CD8-positive, alpha-beta memory T cell (primary cell): Measurements from ENCODE around the gene NAALADL2. TPM values are rescaled to one million over a fixed set of nuclear protein-coding genes. Genes with fewer than 3 reads are reported as not detected.

Experiments
- CTCF ChIA-PET: fragments of 350-600 bp; sonication (Branson Sonifier 250); formaldehyde crosslinking; loops from one replicate; lab custom pipeline; 2021; ENCODE audit warnings: antibody characterized with exemption; lab: Charles Lee
- POLR2A ChIA-PET: fragments of 350-600 bp; sonication (Branson Sonifier 250); formaldehyde crosslinking; loops from one replicate; lab custom pipeline; 2021; ENCODE audit warnings: antibody characterized with exemption; lab: Charles Lee
- DNase-seq, 5 donors: peaks; one replicate each; pipeline versions ENCODE4 v3.0.0 to v3.0.0-alpha.2; 2020 to 2022; ENCODE audit warnings: mixed read lengths in 1 of 5
- H3K27ac ChIP-seq: one replicate; pipeline ENCODE4 v1.7.0; 2013; ENCODE audit warnings: low read depth, mild to moderate bottlenecking, low read length, moderate library complexity
- H3K27me3 ChIP-seq: 2 replicates; pipeline ENCODE4 v1.7.0; 2013; ENCODE audit warnings: low read length, mild to moderate bottlenecking; ENCODE audit not compliant: insufficient read depth, poor library complexity, severe bottlenecking
- H3K36me3 ChIP-seq: 2 replicates; pipeline ENCODE4 v1.7.0; 2013; ENCODE audit warnings: mild to moderate bottlenecking, low read length, moderate library complexity; ENCODE audit not compliant: insufficient read depth
- H3K4me1 ChIP-seq: 2 replicates; pipeline ENCODE4 v1.7.0; 2013; ENCODE audit warnings: mild to moderate bottlenecking, low read length, moderate library complexity; ENCODE audit not compliant: insufficient read depth
- H3K4me3 ChIP-seq: 2 replicates; pipeline ENCODE4 v1.7.0; 2013; ENCODE audit warnings: mild to moderate bottlenecking, low read length
- H3K9me3 ChIP-seq: 2 replicates; pipeline ENCODE4 v1.7.0; 2013; ENCODE audit warnings: mild to moderate bottlenecking, low read length
- H3K27ac Mint-ChIP-seq, 8 donors: one replicate each; pipeline ENCODE4 v1.8.0; 2020 to 2021; ENCODE audit warnings: mixed read lengths in 8 of 8, mild to moderate bottlenecking in 6 of 8, inconsistent platforms in 3 of 8, moderate library complexity in 3 of 8
- H3K27me3 Mint-ChIP-seq, 2 donors: one replicate each; pipeline ENCODE4 v1.8.0; 2020 to 2021; ENCODE audit warnings: mixed read lengths in 2 of 2, mild to moderate bottlenecking in 1 of 2, moderate library complexity in 1 of 2
- H3K36me3 Mint-ChIP-seq, 3 donors: one replicate each; pipeline ENCODE4 v1.8.0; 2020 to 2021; ENCODE audit warnings: mixed read lengths in 3 of 3, inconsistent platforms in 1 of 3, mild to moderate bottlenecking in 1 of 3
- H3K4me1 Mint-ChIP-seq, 3 donors: one replicate each; pipeline ENCODE4 v1.8.0; 2020 to 2021; ENCODE audit warnings: mixed read lengths in 3 of 3, inconsistent platforms in 1 of 3, mild to moderate bottlenecking in 1 of 3
- H3K4me3 Mint-ChIP-seq, 7 donors: one replicate each; pipeline ENCODE4 v1.8.0; 2020 to 2021; ENCODE audit warnings: mixed read lengths in 7 of 7, mild to moderate bottlenecking in 6 of 7, moderate library complexity in 4 of 7, inconsistent platforms in 2 of 7
- H3K9me3 Mint-ChIP-seq, 5 donors: one replicate each; pipeline ENCODE4 v1.8.0; 2020 to 2022; ENCODE audit warnings: mixed read lengths in 5 of 5, mild to moderate bottlenecking in 3 of 5, moderate library complexity in 2 of 5, inconsistent platforms in 1 of 5
- polyA plus RNA-seq: library from polyadenylated mRNA; unstranded; fragments of 300-500 nt; fragmentation: Illumina TruSeq; gene quantifications from one replicate; pipeline ENCODE4 v1.2.3, GENCODE V29; 2021
- total RNA-seq, 2 experiments: library from RNA; stranded (reverse); gene quantifications; one replicate each; pipeline ENCODE4 v1.2.3, GENCODE V29; 2021

Gene NAALADL2
- total and polyA plus RNA-seq, 3 experiments from 2014 or later: not detected

DNA sequence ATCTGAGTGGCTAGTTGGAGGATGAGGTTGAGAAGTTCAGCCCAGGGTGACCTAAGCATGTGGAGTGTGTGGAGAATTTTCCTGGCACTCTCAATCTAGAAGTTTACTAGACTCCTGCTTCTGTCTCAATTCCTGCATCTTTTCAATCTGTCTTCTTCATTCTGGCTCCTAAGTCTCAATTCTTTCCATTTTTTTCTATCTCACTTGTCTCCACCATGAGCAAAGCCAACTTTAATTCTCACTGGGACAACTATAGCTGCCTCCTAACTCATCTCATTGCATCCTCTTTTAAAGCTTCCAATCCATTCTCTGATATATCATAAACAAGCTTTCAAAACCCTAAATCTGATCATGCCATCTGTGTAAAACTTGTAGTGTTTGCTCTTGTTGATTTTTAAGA lies 569.3 kb downstream of the NAALADL2 start:
- no peaks in the 10 kb centered on the region for H3K4me1 Mint-ChIP-seq
- H3K27me3 Mint-ChIP-seq: no peaks in the 10 kb centered on the region
- H3K36me3 Mint-ChIP-seq: no peaks in the 10 kb centered on the region
- Histone ChIP-seq H3K9me3 (no peaks in the 10 kb centered on the region), H3K36me3 (no peaks in the 10 kb centered on the region), H3K4me3 (no peak overlapping the region), H3K27me3 (no peaks in the 10 kb centered on the region), H3K4me1 (no peaks in the 10 kb centered on the region), H3K27ac (no peak overlapping the region)
- CTCF ChIA-PET: no interaction called here
- no peak overlapping the region for H3K27ac Mint-ChIP-seq
- peaks cover 0 to 9% (median 3%) of the 10 kb centered on the region in 5 donors for H3K9me3 Mint-ChIP-seq
- no peak for DNase-seq
- POLR2A ChIA-PET: no interaction called here
- no peak overlapping the region for H3K4me3 Mint-ChIP-seq

DNA sequence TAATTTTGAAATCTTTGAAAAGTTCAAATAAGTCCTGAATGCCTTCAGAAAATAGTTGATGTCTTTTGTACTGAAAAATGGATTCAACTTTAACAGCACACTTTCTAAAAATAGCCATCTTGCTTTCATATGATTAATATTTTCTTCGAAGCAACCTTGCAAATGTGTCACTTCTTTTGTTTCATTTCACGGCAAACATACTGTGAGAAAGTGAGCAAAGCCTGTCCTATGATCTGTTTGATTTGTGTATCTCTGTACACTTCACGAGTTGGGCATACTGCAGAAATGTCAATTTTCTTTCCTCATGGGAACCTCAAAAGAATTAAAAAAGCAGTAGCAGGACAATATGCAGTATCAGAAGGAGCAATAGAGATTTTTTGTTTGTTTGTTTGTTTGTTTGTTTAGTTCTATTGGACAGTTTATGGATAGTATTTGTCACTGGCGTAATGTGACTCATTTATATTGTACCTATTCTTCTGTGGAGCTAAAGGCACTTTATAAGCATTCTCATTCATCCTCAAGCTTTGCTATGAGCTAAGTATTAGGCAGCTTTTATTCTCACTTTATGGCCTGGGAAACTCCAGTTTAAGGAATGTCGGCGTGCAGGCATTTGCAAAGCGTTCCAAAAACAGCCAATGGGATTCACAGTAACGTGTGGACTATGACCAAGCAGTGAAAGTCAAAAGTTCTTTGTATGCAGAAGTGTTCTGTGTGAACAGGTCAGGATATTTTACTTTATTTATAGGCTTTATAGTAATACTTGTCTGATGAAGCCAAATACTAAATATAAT lies 572.0 kb downstream of the NAALADL2 start:
- H3K4me1 Mint-ChIP-seq: no peaks in the 10 kb centered on the region
- POLR2A ChIA-PET: no interaction called here
- no peak overlapping the region for H3K27ac Mint-ChIP-seq
- H3K9me3 ChIP-seq: no peaks in the 10 kb centered on the region
- no peak for DNase-seq
- no peak overlapping the region for H3K4me3 ChIP-seq
- no peaks in the 10 kb centered on the region for H3K27me3 ChIP-seq
- H3K4me3 Mint-ChIP-seq: no peak overlapping the region
- H3K27ac ChIP-seq: no peak overlapping the region
- H3K36me3 Mint-ChIP-seq: no peaks in the 10 kb centered on the region
- CTCF ChIA-PET: no interaction called here
- no peaks in the 10 kb centered on the region for H3K4me1 ChIP-seq
- H3K9me3 Mint-ChIP-seq: peaks cover 0 to 14% (median 3%) of the 10 kb centered on the region in 5 donors
- H3K36me3 ChIP-seq: no peaks in the 10 kb centered on the region
- no peaks in the 10 kb centered on the region for H3K27me3 Mint-ChIP-seq

DNA sequence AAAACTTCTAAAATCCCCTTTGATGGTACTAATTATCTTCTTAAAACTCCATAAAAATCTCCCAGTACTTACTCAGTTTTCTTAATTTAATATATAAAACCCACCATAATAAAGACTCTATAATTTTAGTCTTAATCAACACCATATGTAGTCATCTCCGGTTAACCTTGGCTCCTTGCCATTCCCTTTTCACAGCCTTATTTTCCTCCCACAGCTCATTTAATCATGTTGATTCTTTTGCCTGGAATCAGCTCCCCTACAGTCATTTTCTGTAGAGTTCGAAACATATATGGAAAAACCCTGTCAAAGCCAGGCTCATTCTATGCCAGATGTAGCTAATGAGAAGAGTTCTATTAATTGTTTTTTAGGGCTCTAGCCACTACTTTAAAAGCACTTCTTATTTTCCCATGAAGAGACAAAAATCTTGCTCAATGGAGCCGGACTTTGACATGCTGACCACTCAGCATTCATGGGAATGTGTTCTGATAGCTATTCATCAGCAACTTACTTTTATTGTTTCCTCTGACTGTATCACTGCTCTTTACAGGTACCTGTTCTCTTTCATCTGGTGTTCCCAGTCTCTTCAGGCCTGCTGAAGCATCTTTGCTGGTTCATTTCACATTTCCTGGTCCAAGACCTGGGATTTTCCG lies 573.4 kb downstream of the NAALADL2 start:
- Histone ChIP-seq H3K27ac (no peak overlapping the region), H3K9me3 (no peaks in the 10 kb centered on the region), H3K27me3 (no peaks in the 10 kb centered on the region), H3K4me3 (no peak overlapping the region), H3K4me1 (no peaks in the 10 kb centered on the region), H3K36me3 (no peaks in the 10 kb centered on the region)
- Mint-ChIP-seq H3K36me3 (no peaks in the 10 kb centered on the region), H3K4me1 (no peaks in the 10 kb centered on the region), H3K9me3 (peaks cover 0 to 14% (median 3%) of the 10 kb centered on the region in 5 donors), H3K4me3 (no peak overlapping the region), H3K27me3 (no peaks in the 10 kb centered on the region), H3K27ac (no peak overlapping the region)
- ChIA-PET CTCF (no interaction called here), POLR2A (no interaction called here)
- DNase-seq: no peak

DNA sequence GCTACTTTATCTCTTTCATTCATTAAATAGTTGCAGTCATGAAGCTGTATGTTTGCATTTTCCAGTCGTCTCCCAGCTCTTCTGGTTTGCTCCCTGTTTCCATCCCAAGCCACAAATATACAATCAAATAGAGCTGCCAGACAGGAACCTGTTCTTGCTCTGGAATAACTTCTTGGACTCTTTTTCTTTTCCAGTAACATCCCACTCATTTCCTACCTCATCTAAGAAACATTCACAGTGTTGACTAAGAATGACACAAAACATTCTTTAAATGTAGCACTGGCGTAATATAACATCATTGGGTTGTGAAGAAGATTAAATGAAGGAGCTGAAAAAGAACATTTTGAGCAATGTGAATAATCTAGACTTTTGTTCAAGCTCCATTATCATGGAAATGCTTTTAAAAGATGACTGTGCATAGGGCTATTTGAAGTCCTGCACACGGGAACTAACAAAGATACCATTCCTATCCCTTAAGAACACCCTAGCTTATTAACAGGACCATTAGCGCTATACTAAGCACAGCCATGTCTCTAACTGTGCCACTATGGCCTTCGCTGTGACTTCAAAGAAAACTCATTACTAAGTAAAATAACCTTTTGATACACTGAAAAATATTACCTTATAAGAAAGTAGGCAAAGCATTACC lies 574.0 kb downstream of the NAALADL2 start:
- Mint-ChIP-seq H3K9me3 (peaks cover 0 to 17% (median 3%) of the 10 kb centered on the region in 5 donors), H3K4me3 (no peak overlapping the region), H3K4me1 (no peaks in the 10 kb centered on the region), H3K27ac (no peak overlapping the region), H3K36me3 (no peaks in the 10 kb centered on the region), H3K27me3 (no peaks in the 10 kb centered on the region)
- no peaks in the 10 kb centered on the region for H3K27me3 ChIP-seq
- H3K36me3 ChIP-seq: no peaks in the 10 kb centered on the region
- ChIA-PET CTCF (no interaction called here), POLR2A (no interaction called here)
- H3K27ac ChIP-seq: no peak overlapping the region
- H3K4me3 ChIP-seq: no peak overlapping the region
- no peak for DNase-seq
- H3K4me1 ChIP-seq: no peaks in the 10 kb centered on the region
- no peaks in the 10 kb centered on the region for H3K9me3 ChIP-seq

DNA sequence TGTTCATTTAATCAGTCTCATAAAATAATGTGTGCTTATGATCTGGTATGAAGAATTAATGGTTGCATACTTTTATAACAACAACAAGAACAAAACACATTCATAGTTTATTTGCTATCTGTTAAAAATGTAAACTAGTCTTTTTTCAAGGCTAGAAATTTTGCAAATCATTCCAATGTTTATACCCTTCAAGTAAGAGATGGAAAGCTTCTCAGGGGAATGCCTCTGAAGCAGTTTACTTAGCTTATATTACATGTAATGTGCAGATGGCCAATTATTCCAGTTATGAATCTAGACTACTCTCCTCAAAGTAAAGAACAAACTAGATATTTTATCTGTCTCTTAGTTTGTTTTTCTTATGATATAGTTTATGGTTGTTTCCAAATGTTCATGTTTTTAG lies 575.4 kb downstream of the NAALADL2 start:
- CTCF ChIA-PET: no interaction called here
- H3K4me1 Mint-ChIP-seq: no peaks in the 10 kb centered on the region
- H3K36me3 Mint-ChIP-seq: no peaks in the 10 kb centered on the region
- Histone ChIP-seq H3K9me3 (no peaks in the 10 kb centered on the region), H3K36me3 (no peaks in the 10 kb centered on the region), H3K4me3 (no peak overlapping the region), H3K4me1 (no peaks in the 10 kb centered on the region), H3K27me3 (no peaks in the 10 kb centered on the region), H3K27ac (no peak overlapping the region)
- DNase-seq: no peak
- no peaks in the 10 kb centered on the region for H3K27me3 Mint-ChIP-seq
- no peak overlapping the region for H3K27ac Mint-ChIP-seq
- peaks cover 5 to 19% (median 6%) of the 10 kb centered on the region in 5 donors for H3K9me3 Mint-ChIP-seq
- H3K4me3 Mint-ChIP-seq: no peak overlapping the region
- POLR2A ChIA-PET: no interaction called here

DNA sequence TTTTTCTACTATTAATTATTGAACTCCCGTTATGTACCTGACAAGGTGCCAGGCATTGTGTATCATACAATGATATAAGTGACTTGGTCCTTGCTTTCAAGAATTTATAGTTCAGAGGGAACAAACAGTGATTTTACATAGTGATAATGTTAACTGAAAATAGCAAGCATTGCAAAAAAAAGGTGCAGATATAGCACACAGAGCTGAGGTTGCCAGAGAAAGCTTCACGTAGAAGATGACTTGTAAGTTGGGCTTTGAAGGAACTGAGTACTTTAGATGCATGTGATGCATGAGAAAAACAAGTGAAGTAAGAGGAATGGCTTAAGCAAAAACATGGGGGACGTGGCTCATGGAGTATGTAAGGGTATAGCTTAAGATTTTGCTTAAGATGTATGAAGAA lies 584.5 kb downstream of the NAALADL2 start:
- Mint-ChIP-seq H3K36me3 (no peaks in the 10 kb centered on the region), H3K4me3 (no peak overlapping the region), H3K27me3 (no peaks in the 10 kb centered on the region), H3K9me3 (peaks cover 0 to 29% (median 13%) of the 10 kb centered on the region in 5 donors), H3K4me1 (no peaks in the 10 kb centered on the region), H3K27ac (no peak overlapping the region)
- no peaks in the 10 kb centered on the region for H3K27me3 ChIP-seq
- no peaks in the 10 kb centered on the region for H3K4me1 ChIP-seq
- POLR2A ChIA-PET: no interaction called here
- CTCF ChIA-PET: no interaction called here
- no peaks in the 10 kb centered on the region for H3K9me3 ChIP-seq
- H3K36me3 ChIP-seq: no peaks in the 10 kb centered on the region
- H3K4me3 ChIP-seq: no peak overlapping the region
- DNase-seq: no peak
- no peak overlapping the region for H3K27ac ChIP-seq

DNA sequence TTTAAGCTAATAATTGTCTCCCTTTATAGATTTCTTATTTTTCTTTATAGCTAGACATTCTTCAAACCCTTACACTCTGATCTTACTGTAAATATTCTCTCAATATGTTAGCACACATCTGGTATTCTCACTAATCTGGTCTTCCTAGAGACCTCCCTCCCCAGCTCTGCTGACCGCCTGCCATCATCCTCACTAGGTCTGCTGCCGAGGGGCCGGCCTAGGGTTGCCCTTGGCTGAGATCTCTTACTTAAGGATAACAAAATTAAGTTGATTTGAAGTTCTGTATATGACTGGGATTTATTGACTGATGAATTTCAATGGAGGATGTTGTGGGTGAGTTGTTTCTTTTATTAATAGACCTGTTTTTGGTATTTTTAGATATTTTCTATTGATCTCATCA lies 586.6 kb downstream of the NAALADL2 start:
- H3K4me1 ChIP-seq: no peaks in the 10 kb centered on the region
- no peaks in the 10 kb centered on the region for H3K27me3 ChIP-seq
- POLR2A ChIA-PET: no interaction called here
- H3K27ac Mint-ChIP-seq: no peak overlapping the region
- no peaks in the 10 kb centered on the region for H3K36me3 Mint-ChIP-seq
- H3K4me1 Mint-ChIP-seq: no peaks in the 10 kb centered on the region
- H3K9me3 ChIP-seq: no peaks in the 10 kb centered on the region
- DNase-seq: no peak
- peaks cover 0 to 17% (median 2%) of the 10 kb centered on the region in 5 donors for H3K9me3 Mint-ChIP-seq
- no peaks in the 10 kb centered on the region for H3K36me3 ChIP-seq
- no peak overlapping the region for H3K4me3 Mint-ChIP-seq
- no peak overlapping the region for H3K4me3 ChIP-seq
- CTCF ChIA-PET: no interaction called here
- H3K27ac ChIP-seq: no peak overlapping the region
- H3K27me3 Mint-ChIP-seq: no peaks in the 10 kb centered on the region

DNA sequence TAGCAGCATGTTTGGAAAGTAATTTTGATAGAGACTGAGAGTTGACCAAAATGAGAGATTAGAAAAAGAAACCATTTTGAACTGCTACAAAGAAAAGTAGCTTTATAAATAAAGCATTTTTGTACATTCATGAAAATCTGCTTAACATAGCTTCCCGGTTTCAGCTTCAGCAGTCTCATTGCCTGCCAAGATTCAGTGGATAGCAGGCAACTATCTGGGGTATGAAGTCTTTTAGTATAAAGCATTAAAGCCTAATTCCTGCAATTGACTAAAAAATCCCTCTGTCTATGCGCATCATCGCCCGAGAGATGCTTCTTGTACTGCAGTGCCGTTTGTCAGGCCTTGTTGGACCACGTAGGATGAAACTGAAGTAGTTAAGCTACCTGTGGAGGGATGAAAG lies 588.4 kb downstream of the NAALADL2 start:
- Mint-ChIP-seq H3K36me3 (no peaks in the 10 kb centered on the region), H3K9me3 (peaks cover 0 to 23% (median 2%) of the 10 kb centered on the region in 5 donors), H3K27ac (no peak overlapping the region), H3K4me3 (no peak overlapping the region), H3K4me1 (no peaks in the 10 kb centered on the region), H3K27me3 (no peaks in the 10 kb centered on the region)
- Histone ChIP-seq H3K4me1 (no peaks in the 10 kb centered on the region), H3K27ac (no peak overlapping the region), H3K4me3 (no peak overlapping the region), H3K9me3 (no peaks in the 10 kb centered on the region), H3K27me3 (no peaks in the 10 kb centered on the region), H3K36me3 (no peaks in the 10 kb centered on the region)
- DNase-seq: no peak
- ChIA-PET POLR2A (no interaction called here), CTCF (no interaction called here)
